GM18498 (cell line): ENCODE results near the gene NEK4.
"Not testable (repeated sequence)": the region's sequence is repeated elsewhere in the genome, so short reads cannot be mapped to it uniquely, and the experiment has no call there.

Experiments
- ATAC-seq: cut with Tn5 transposase; IDR thresholded peaks from one replicate; pipeline ENCODE4 v1.9.1; 2021; ENCODE audit warnings: mild to moderate bottlenecking, moderate library complexity; ENCODE audit not compliant: unreplicated experiment

NEK4 gene

DNA sequence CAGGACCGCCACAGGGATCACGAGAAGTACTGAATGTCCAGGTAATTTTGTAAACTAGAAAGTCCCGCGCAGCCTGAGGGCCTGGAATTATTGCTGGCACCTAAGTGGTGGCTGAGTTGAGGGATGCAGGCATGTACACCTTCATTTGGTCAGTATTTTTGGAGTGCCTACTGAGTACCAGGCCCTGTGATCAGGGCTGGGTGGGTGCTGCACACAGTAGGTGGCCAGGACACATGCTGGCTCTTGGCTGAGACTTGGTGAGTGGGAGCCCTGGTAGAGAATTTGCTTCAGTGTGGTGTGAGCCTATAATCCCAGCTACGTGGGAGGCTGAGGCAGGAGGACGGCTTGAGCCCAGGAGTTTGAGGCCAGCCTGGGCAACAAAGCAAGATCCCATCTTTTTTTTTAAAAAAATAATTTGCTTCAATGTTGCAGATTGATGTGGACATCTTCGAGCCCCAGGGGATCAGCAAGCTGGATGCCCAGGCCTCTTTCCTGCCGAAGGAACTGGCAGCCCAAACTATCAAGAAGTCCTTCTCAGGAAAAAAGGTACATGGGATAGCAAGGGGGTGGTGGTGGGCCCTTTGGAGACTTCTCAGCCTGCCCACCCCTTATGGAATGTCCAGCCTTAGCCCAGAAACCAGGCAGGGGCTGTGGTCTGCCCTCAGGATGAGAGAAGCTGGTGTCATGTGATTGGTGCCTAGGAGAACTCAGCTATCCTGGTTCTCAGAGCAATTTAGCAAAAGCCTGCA lies 9.3 kb upstream of the NEK4 start:
- no peak for ATAC-seq

DNA sequence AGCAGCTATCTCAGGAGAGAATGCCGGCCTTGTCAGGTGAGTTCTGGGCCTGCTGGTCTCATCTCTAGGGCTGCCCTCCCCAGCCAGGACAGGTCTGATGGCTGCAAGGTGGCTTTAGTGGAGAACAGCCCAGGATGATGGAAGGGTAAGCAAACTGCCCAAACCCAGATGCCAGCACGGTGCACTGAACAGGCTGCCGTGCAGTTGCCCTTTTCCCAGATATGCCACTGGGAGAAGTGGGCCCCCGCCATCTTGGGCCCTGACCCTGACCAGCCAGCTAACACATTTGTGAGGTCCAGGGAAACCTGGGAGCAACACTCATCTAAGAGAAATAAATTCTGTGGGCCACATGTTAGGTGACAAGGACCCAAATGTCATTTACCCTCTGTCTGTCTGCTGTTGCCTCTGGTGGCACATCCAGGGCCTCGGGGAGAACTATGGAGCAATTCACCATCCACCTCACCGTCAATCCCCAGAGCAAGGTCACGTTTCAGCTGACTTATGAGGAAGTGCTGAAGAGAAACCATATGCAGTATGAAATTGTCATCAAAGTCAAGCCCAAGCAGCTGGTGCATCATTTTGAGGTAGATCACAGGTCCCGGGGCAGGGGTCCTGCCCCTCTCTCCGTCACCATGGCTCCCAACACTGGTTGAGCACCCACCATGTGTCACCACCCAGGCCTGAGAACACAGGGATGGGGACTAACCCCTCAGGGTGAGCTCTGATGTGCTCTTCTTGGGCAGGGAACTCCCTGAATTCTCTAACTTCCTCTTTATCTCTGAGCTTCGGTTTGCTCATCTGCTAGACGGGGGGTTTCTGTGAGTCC lies 8.5 kb upstream of the NEK4 start:
- ATAC-seq, result no peak

DNA sequence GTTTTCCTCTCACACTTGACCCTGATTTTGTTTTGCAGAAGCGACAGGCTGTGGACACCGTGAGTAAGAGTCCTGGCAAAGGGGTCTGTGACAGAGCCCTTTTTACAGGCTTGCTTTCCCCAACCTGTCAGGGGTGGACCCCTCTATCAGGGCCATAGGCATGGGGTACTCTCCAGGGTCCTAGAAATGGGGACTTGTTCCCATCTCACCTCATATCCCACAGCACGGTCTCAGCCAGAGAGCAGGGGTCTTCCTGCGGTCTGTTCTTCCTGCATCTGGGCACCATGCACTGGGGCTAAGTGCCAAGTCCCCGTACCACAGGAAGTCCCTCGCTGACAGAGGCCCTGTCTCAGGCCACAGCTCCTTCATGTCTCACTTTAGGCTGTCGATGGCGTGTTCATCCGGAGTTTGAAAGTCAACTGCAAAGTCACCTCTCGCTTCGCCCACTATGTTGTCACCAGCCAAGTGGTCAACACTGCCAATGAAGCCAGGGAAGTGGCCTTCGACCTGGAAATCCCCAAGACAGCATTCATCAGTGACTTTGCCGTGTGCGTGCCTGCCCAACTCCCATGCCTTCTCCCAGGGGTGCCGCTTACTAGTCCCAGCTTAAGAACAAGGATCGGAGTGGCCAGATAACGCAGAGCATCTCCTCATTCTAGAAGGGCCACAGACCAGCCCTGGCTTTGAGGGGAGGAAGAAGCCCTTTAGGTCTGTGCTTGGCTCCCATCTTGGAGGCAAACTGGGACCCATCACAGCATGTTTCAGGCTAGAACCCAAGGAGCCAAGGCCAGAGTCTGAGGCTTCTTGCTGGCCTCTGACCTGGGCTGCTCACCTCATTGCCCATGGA lies 7.4 kb upstream of the NEK4 start:
- ATAC-seq, result no peak

DNA sequence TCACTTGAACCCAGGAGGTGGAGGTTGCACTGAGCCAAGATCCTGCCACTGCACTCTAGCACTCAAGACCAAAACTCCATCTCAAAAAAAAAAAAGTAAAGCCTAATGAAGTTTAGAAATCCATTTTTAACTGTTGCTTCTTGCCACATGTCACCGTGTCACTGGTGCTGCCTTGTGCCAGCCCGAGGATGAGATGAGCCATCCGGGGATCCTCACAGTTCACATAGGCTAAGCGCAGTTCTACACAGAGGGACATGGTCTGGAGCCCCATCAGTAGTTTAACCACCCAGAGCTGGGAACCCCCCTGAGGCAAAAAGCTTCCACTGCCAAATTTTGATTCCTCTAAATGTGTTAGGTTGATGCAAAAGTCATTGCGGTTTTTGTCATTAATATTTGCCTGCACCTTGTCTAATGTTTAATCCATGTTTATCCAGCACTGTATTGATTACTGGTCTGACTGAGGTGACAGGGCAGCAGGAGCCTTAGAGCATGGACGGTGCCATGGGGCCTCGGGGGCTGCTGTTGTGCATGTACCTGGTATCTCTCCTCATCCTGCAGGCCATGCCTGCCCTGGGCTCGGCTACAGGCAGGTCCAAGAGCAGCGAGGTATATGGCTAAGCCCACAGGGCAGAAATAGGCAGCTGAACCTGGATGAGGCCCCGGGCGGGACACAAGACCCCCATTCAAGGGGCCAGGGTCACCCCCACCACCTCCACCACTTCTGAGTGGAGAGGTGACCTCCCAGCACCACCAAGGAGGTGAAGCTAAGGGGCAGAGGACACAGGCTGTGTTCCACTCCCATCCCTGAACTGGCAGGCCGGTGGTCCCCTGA lies 6.6 kb upstream of the NEK4 start, which contains the start of gene ITIH1:
ITIH1 (plus strand) TSS at position 473 of the 832 bp plus-strand sequence; CDS start at position 490, 17 bp downstream.
- ATAC-seq, result no peak

DNA sequence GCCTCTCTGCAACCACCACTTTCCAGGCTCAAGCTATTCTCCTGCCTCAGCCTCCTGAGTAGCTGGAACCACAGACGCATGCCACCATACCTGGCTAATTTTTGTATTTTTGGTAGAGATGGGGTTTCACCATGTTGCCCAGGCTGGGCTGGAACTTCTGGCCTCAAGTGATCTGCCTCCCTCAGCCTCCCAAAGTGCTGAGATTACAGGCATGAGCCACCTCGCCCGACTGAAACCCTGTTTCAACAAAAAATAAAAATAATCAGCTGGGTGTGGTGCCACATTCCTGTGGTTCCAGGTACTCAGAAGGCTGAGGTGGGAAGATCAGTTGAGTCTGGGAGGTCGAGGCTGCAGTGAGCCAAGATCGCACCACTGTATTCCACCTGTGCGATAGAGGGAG lies 5.7 kb upstream of the NEK4 start:
- ATAC-seq, result not testable (repeated sequence)

DNA sequence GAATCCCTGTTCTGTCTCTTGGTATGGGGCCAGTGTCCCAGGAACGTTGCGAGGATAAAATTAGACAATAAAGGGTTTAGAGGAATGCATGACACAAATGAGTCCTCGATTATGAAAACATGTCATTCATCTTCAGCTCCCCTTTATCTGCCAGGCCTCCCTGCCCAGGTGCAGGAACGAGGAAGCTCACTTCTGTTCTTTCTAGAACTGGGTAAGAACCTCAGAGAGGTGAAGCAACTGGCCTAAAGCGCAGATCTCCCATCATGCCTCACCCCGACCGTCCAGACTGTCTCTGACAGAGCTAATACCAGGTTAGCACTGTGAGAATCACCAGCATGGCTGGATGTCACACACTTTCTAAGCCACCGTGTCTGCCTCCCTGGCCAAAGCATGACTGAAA lies 5.1 kb upstream of the NEK4 start:
- no peak for ATAC-seq

DNA sequence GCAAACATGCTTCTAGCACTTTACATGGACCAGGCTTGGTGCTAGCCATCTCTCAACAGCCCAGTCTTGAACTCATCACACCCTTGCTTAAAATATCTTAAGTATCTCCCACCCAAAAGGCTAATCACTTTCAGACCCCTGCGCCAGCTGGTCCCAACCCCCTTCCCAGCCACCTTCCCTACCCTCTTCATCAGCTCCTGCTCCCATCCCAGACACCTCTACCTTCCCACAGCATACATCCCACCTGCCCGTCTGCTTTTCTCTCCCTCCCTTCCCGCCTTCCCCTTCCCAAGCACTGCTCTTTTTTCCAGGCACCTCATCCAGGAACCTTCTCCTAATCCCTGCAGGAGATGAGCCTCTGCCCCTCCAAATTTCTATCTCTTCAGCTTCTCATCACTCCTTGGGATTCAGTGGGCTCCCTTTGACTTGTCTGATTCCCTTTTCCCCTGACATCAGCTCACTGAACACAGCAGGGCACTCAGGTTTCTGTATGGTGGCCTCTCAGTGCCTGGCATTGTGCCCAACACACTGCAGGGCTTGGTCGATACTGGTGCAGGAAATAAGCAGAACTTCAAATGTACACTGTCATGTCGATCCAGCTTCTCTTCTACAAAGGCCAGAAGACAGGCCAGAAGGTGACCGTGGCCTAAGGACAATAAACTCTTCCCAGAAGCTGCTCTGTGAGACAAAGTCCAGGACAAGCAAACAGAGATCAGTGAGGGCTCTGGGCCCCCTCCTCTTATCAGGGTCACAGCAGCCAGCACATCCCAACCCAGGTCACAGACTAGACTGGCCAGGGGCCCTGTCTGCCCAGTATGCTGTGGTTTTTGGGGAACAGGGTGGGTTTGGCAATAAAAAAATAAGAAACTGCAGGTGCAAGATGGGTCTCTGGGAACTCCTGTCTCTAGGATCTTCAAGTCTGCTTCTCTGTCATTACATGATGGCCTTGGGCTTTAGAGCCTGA lies 4.4 kb upstream of the NEK4 start:
- no peak for ATAC-seq

DNA sequence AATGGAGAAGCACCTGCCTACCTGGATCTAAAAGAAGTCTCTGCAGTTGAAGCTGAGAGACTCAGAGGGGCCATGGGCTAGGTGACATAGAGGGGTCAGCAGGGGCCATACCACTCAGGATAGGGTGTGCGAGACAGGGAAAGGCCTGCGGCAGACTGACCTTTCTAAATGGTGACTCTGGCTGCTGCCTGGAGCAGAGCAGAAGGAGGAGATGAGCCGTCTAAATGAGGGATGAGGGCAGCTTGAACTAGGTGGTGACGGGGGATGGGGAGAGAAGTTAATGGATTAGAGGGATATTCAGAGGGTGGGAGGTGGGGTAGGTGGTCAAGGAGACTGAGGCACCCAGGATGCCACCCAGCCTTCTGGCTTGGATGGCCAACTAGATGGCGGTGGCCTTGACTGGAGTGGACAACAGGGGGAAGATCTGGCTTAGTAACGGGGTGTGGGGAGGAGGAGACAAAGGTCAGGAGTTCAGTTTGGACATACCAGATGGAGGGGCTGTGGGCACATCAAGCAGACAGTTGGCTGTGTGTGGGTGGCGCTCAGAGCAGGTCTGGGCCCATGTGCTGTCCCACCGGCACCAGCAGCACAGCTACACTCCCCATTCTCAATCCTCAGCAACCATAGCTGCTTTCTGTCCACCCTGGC lies 3.5 kb upstream of the NEK4 start:
- ATAC-seq, result no peak

DNA sequence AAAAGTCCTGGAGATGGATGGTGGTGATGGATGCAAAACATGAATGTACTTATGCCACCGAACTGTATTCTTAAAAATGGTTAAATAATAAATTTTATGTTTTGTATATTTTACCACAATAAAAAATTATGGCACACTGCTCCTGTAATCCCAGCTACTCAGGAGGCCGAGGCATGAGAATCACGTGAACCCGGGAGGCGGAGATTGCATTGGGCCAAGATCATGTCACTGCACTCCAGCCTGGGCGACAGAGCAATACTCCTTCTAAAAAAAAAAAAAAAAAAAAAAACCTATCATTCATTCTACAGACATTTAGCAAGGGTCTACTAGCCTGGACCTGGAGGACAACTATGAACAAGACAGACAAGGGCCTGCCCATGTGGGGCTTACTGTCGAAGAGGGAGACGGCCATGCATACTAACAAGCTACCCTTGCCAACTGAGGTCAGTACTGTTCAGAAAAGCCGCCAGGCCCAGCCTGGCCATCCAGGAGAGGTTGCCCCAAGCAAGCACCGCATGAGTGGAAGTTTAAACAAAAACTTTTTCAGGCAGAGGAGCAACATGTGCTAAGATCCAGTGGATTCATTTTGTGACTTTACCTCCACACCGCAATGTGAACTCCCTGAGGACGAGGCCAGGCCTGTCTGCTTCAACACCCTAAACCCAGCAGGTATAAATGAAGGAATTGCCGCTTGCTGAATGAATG lies 2.8 kb upstream of the NEK4 start:
- no peak for ATAC-seq

DNA sequence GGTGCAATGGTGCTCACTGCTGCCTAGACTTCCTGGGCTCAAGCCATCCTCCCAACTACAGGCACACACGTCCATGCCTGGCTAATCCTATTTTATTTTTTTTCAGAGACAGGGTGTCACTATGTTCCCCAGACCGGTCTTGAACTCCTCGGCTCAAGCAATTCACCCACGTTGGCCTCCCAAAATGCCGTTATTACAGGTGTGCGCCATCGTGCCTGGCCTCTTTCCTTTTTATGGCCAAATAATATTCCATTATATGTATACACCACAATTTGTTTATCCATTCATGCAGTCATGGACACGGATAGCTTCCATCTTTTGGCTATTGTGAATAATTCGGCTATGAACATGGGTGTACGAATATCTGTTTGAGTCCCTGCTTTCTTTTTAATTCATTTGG lies 962 bp upstream of the NEK4 start:
- ATAC-seq, result no peak

DNA sequence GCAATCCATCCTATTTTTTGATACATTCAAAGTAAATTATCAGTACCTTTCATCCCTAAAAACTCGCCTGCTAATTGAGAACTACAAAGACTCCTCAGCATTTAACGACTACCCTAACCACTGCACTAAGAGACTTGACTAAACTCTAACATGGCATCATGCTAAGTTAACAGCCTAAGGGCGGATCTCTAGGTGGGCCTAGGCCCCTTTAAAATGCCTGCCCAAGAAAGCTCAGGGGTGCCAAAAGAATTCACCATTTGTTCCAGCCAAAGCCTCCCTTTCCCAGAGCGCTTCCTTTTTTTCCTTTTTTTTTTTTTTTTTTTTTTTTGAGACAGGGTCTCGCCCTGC lies 568 bp upstream of the NEK4 start:
- ATAC-seq, result peak; percentile 19

DNA sequence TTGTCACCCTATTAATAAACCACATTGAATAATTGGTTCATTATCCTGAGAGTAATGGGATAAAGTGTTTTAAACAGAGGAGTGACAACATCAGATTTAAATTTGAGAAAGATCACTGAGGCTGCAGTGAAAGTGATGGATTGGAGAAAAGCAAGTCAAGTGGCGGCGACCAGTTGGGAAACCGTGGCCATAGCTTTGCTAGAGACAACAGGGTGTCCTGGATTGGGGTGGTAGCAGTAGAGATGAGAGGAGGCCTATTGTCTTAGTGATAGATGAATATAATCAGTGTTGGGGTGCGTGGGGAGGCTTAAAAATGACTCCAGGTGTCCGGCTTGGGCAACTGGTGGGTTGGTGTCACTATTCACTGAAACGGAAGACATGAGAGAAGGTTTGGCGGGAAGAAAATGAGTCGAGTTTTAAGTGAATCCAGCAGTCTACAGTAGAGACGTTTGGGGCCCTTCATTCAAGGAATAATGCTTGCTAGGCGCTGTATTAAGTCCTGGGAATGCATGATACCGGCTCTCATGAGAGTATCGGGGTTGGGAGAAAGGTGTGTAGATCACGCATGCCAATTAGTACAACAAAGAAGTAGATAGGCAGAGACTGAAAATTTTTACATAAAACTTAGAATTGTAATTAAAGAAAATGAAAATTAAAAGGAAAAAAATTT lies 819 bp downstream of the NEK4 start:
- ATAC-seq, result no peak

DNA sequence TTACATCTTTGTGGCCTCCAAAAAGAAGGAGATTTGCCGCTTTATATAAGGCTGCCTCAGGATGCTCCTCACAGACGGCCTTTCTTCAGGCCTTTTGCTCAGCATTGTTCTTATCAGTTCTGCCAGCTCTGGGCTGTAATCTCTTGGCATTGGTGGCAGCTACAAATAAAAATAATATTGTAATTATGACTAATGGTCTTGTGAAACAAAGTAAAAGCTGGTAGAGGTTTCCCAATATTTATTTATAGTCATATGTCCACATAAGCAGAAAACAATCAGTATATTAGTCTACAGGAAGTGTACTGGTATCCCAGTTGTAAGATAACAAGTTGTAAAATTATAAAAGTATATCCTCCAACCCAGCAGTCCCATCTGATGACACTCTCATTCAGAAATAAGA lies 7.3 kb downstream of the NEK4 start:
- no peak for ATAC-seq

DNA sequence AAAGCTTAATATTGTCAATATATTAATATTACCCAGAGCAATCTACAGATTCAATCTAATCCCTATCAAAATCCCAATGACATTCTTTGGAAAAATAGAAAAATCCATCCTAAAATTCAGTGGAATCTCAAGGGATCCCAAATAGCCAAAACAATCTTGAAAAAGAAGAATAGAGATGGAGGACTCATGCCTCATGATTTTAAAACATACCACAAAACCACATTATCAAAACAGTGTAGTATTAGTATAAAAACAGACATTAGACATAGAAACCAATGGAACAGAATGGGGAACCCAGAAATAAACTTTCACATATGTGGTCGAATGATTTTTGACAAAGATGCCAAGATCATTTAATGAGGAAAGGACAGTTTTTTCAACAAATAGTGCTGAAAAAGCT lies 14.6 kb downstream of the NEK4 start:
- ATAC-seq, result no peak

DNA sequence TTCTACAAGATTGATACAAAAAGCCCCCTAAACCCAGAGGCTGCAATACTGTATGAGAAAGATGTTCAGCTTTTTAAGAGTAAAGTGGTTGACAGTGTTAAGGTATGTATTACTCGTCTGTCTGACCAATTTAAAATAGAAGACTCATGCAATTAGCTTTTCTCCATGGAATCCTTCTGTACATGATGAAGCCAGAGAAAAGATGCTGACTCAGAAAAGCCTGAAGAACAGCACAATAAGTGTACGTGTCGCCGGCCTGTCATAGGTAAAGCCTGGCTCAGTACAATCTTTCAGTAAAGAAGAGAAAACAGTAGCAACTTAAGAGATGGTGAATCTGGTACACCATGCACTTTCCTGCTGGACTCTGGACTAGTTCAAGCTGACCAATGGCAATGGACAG lies 16.4 kb downstream of the NEK4 start:
- no peak for ATAC-seq

DNA sequence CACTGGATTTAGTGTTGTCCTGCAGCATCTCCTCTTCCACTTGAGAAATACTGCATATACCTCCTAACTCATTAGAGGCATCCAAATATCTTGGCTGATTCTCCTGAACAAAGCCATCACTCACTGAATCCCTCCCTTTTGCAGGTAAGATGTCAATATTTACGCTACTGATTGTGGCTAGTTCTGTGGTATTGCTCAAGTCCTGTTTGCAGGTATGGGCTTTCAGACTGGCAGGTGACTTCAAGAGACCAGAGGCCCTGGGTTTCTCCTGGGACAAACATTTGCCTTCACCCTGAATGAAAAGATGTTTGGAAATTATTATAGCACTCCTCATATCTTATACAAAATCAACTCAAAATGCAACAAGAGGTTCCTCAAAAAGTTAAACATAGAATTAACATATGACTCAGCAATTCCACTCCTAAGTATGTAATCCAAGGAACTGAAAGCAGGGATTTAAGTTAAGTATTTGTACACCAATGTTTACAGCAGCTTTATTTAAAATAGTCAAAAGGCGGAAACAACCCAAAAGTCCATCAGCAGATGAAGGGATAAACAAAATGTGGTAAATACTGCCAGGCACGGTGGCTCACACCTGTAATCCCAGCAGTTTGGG lies 18.6 kb downstream of the NEK4 start:
- ATAC-seq, result no peak

DNA sequence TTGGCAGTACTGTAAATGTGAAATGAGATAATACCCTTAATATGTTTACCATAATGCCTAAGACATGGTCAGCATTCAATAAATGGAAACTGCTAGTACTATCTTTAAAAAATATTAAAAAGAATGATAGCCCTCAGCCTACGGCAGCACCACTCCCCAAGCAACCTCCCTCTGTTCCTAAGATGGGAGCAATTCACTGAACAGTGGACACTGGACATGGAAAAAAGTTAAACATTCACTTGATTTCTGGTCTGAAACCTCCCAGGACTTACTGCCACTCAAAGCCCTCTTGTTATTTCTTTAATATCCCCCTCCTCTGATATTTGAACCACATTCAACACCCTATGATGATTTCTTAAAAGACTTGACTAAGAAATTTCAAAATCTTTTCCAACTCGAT lies 27.0 kb downstream of the NEK4 start:
- no peak for ATAC-seq
